Effector memory CD8-positive, alpha-beta T cell (primary cell): ENCODE measurements around the gene VAX1.
"Not testable (repeated sequence)": the region's sequence is repeated elsewhere in the genome, so short reads cannot be mapped to it uniquely, and the experiment has no call there.

Experiments
- ATAC-seq: fragments of 150-1000 bp; cut with Tn5 transposase; replicated peaks from 2 replicates; pipeline ENCODE4 v1.10.0; 2021; ENCODE audit warnings: mild to moderate bottlenecking, moderate library complexity
- DNase-seq, 3 experiments: peaks; one replicate each; pipeline ENCODE4 v3.0.0; 2021
- H3K27ac Mint-ChIP-seq, 2 donors: one replicate each; pipeline ENCODE4 v1.8.0; 2022; ENCODE audit warnings: mild to moderate bottlenecking in 2 of 2, mixed read lengths in 2 of 2, moderate library complexity in 2 of 2
- H3K27me3 Mint-ChIP-seq, 2 donors: one replicate each; pipeline ENCODE4 v1.8.0; 2022; ENCODE audit warnings: mixed read lengths in 2 of 2
- H3K36me3 Mint-ChIP-seq: one replicate; pipeline ENCODE4 v1.8.0; 2022; ENCODE audit warnings: mild to moderate bottlenecking, moderate library complexity, mixed read lengths; ENCODE audit not compliant: insufficient read depth
- H3K4me1 Mint-ChIP-seq, 2 donors: one replicate each; pipeline ENCODE4 v1.8.0; 2022; ENCODE audit warnings: low read depth in 2 of 2, mixed read lengths in 2 of 2
- H3K4me3 Mint-ChIP-seq, 2 donors: one replicate each; pipeline ENCODE4 v1.8.0; 2022; ENCODE audit warnings: mild to moderate bottlenecking in 2 of 2, mixed read lengths in 2 of 2, moderate library complexity in 2 of 2
- H3K9me3 Mint-ChIP-seq, 2 donors: one replicate each; pipeline ENCODE4 v1.8.0; 2022; ENCODE audit warnings: mixed read lengths in 2 of 2
- total RNA-seq, 9 experiments: gene quantifications; one replicate each; lab custom pipeline; 2026; lab: John Stamatoyannopoulos, UW

VAX1 gene
- total RNA-seq, result 0 to 0.06 (median 0) reads per million in 9 experiments

GRCh38 chr10:117137911-117138642, at the start of gene VAX1:
TSS of gene VAX1 (minus strand) at chr10:117138270. CDS start at chr10:117138056, 214 bp downstream.
- DNase-seq (no peak), ATAC-seq (no peak)
- peak within 1 kb of the TSS in 1 of 2 donors; percentile 34 for H3K4me3 Mint-ChIP-seq
- no peaks in the 10 kb centered on the region for H3K9me3 Mint-ChIP-seq
- H3K4me1 Mint-ChIP-seq, result peaks cover 0 to 10% of the 10 kb centered on the region in 2 donors
- H3K27ac Mint-ChIP-seq, result no peak within 1 kb of the TSS
- H3K27me3 Mint-ChIP-seq, result peaks cover 78 to 93% of the 10 kb centered on the region in 2 donors
- H3K36me3 Mint-ChIP-seq, result no peaks in the 10 kb centered on the region

- no peak overlapping the region for H3K27ac Mint-ChIP-seq
- no peak for DNase-seq
- H3K9me3 Mint-ChIP-seq, result peaks cover 0 to 7% of the 10 kb centered on the region in 2 donors
- no peak overlapping the region for H3K4me3 Mint-ChIP-seq
- ATAC-seq, result no peak
- H3K4me1 Mint-ChIP-seq, result no peaks in the 10 kb centered on the region
- no peaks in the 10 kb centered on the region for H3K36me3 Mint-ChIP-seq
- peaks cover 21 to 22% of the 10 kb centered on the region in 2 donors for H3K27me3 Mint-ChIP-seq
Measured at GRCh38 chr10:117186832-117187615, 49.0 kb upstream of the VAX1 start.

GRCh38 chr10:117185817-117186216, 47.7 kb upstream of the VAX1 start:
- H3K9me3 Mint-ChIP-seq, result not testable (repeated sequence)

GRCh38 chr10:117184821-117185220, 46.8 kb upstream of the VAX1 start:
- Mint-ChIP-seq H3K4me1 (no peaks in the 10 kb centered on the region), H3K27ac (no peak overlapping the region), H3K27me3 (peaks cover 23 to 35% of the 10 kb centered on the region in 2 donors), H3K4me3 (no peak overlapping the region), H3K36me3 (no peaks in the 10 kb centered on the region), H3K9me3 (peaks cover 0 to 5% of the 10 kb centered on the region in 2 donors)
- ATAC-seq (no peak), DNase-seq (no peak)

More at GRCh38 chr10:117185817-117186216, 47.7 kb upstream of the VAX1 start:
- H3K36me3 Mint-ChIP-seq, H3K4me1 Mint-ChIP-seq, ATAC-seq, H3K4me3 Mint-ChIP-seq, DNase-seq, H3K27ac Mint-ChIP-seq: not testable (repeated sequence)
- peaks cover 16 to 25% of the 10 kb centered on the region in 2 donors for H3K27me3 Mint-ChIP-seq

GRCh38 chr10:117184296-117184695, 46.2 kb upstream of the VAX1 start:
- H3K27ac Mint-ChIP-seq, result no peak overlapping the region
- H3K4me1 Mint-ChIP-seq, result no peaks in the 10 kb centered on the region
- no peak overlapping the region for H3K4me3 Mint-ChIP-seq
- no peak for ATAC-seq
- no peak for DNase-seq
- peaks cover 23 to 37% of the 10 kb centered on the region in 2 donors for H3K27me3 Mint-ChIP-seq
- H3K9me3 Mint-ChIP-seq, result no peaks in the 10 kb centered on the region
- H3K36me3 Mint-ChIP-seq, result no peaks in the 10 kb centered on the region

- Mint-ChIP-seq H3K27me3 (peaks cover 11 to 40% of the 10 kb centered on the region in 2 donors), H3K27ac (no peak overlapping the region), H3K4me3 (no peak overlapping the region), H3K4me1 (peaks cover 14% of the 10 kb centered on the region in 2 donors), H3K36me3 (peaks cover 3% of the 10 kb centered on the region), H3K9me3 (no peaks in the 10 kb centered on the region)
- DNase-seq, result no peak
- ATAC-seq, result no peak
Measured at GRCh38 chr10:117178190-117178589, 40.1 kb upstream of the VAX1 start.

- Mint-ChIP-seq H3K36me3 (peaks cover 3% of the 10 kb centered on the region), H3K4me3 (peak overlapping the region; percentile 87), H3K9me3 (no peaks in the 10 kb centered on the region), H3K4me1 (peaks cover 14% of the 10 kb centered on the region in 2 donors), H3K27me3 (peaks cover 23 to 54% of the 10 kb centered on the region in 2 donors), H3K27ac (peak overlapping the region in 1 of 2 donors; percentile 52)
- peak; percentile 57 to 66 (median 58) for DNase-seq
- ATAC-seq, result peak; percentile 43
Measured at GRCh38 chr10:117175901-117176534, 37.9 kb upstream of the VAX1 start.

- ATAC-seq (peak; percentile 55), DNase-seq (peak in 1 of 3 experiments; percentile 10)
- H3K9me3 Mint-ChIP-seq, result no peaks in the 10 kb centered on the region
- peak overlapping the region; percentile 87 for H3K4me3 Mint-ChIP-seq
- H3K27me3 Mint-ChIP-seq, result peaks cover 27 to 54% of the 10 kb centered on the region in 2 donors
- peak overlapping the region; percentile 52 to 55 for H3K27ac Mint-ChIP-seq
- peaks cover 14% of the 10 kb centered on the region in 2 donors for H3K4me1 Mint-ChIP-seq
- H3K36me3 Mint-ChIP-seq, result peaks cover 3% of the 10 kb centered on the region
Measured at GRCh38 chr10:117175215-117175900, 37.3 kb upstream of the VAX1 start.

- Mint-ChIP-seq H3K9me3 (no peaks in the 10 kb centered on the region), H3K4me3 (peak overlapping the region; percentile 87), H3K36me3 (peaks cover 3% of the 10 kb centered on the region), H3K4me1 (peaks cover 14% of the 10 kb centered on the region in 2 donors), H3K27ac (peak overlapping the region in 1 of 2 donors; percentile 55), H3K27me3 (peaks cover 28 to 54% of the 10 kb centered on the region in 2 donors)
- ATAC-seq (peak; percentile 87), DNase-seq (peak; percentile 71 to 83 (median 71))
Measured at GRCh38 chr10:117174439-117175214, 36.6 kb upstream of the VAX1 start.

GRCh38 chr10:117170244-117170643, 32.2 kb upstream of the VAX1 start:
- Mint-ChIP-seq H3K27ac (no peak overlapping the region), H3K9me3 (no peaks in the 10 kb centered on the region), H3K4me1 (peaks cover 10 to 23% of the 10 kb centered on the region in 2 donors), H3K4me3 (no peak overlapping the region), H3K27me3 (peaks cover 57 to 78% of the 10 kb centered on the region in 2 donors), H3K36me3 (peaks cover 10% of the 10 kb centered on the region)
- ATAC-seq, result no peak
- DNase-seq, result no peak

GRCh38 chr10:117169480-117169879, 31.4 kb upstream of the VAX1 start:
- Mint-ChIP-seq H3K27me3 (peaks cover 64 to 86% of the 10 kb centered on the region in 2 donors), H3K4me1 (peaks cover 3 to 15% of the 10 kb centered on the region in 2 donors), H3K27ac (no peak overlapping the region), H3K36me3 (peaks cover 10% of the 10 kb centered on the region), H3K4me3 (no peak overlapping the region), H3K9me3 (no peaks in the 10 kb centered on the region)
- DNase-seq (no peak), ATAC-seq (no peak)

- peaks cover 71 to 93% of the 10 kb centered on the region in 2 donors for H3K27me3 Mint-ChIP-seq
- H3K4me1 Mint-ChIP-seq, result peaks cover 0 to 12% of the 10 kb centered on the region in 2 donors
- DNase-seq (no peak), ATAC-seq (no peak)
- peak overlapping the region; percentile 50 to 63 for H3K4me3 Mint-ChIP-seq
- H3K9me3 Mint-ChIP-seq, result no peaks in the 10 kb centered on the region
- peaks cover 10% of the 10 kb centered on the region for H3K36me3 Mint-ChIP-seq
- H3K27ac Mint-ChIP-seq, result no peak overlapping the region
Measured at GRCh38 chr10:117168729-117169128, 30.7 kb upstream of the VAX1 start.
